K562 (cell line): ENCODE measurements around the gene SACS. TPM values are rescaled to one million over a fixed set of nuclear protein-coding genes. Genes with fewer than 3 reads are reported as not detected.

Source experiments
- ATAC-seq: fragments of 200-7000 bp; cut with Tn5 transposase; 3 replicates; pipeline ENCODE4 v1.9.1; 2020; ENCODE audit warnings: moderate library complexity
- BruUV-seq: library from RNA; stranded (reverse); fragments of 400-500 nt; replicated peaks from 2 replicates; lab custom pipeline; 2021; lab: Mats Ljungman, UMichigan
- CTCF ChIA-PET: fragments of 300-600 bp; formaldehyde crosslinking; extraction: SDS; loops from one replicate; lab custom pipeline; 2021; ENCODE audit warnings: low intra/inter-chr PET ratio; lab: Yijun Ruan, JAX
- POLR2A ChIA-PET: fragments of 300-600, 350-650 bp; sonication (Branson Sonifier 250); formaldehyde crosslinking; extraction: SDS; loops from one replicate; lab custom pipeline; 2021; ENCODE audit warnings: antibody characterized with exemption, inconsistent platforms; lab: Yijun Ruan, JAX
- DNase-seq, 4 experiments: peaks; one replicate each; pipeline versions ENCODE4 v3.0.0 to v3.0.0-alpha.2; 2011 to 2018; ENCODE audit warnings: low spot score in 3 of 4, mixed read lengths in 3 of 4; ENCODE audit errors: extremely low read depth in 1 of 4
- FAIRE-seq: peaks from 2 replicates; lab custom pipeline; 2011; peaks lifted over from hg19 to GRCh38; lab: Jason Lieb, UNC
- H2AFZ ChIP-seq: 2 replicates; pipeline ENCODE4 v1.6.0; 2011; ENCODE audit warnings: low read depth, low read length, control low read depth, inconsistent platforms
- H3K27ac ChIP-seq: fragments of 200-600 bp; 3 replicates; pipeline ENCODE4 v1.8.0; 2011; ENCODE audit warnings: low read depth, mild to moderate bottlenecking, control low read depth, inconsistent platforms, low read length, moderate library complexity, mixed read lengths; ENCODE audit errors: extremely low read depth
- H3K27me3 ChIP-seq, 2 experiments: fragments of 300-600 bp in 1 of 2; 2 replicates in 1 of 2; 3 replicates in 1 of 2; pipeline versions ENCODE4 v1.6.0 to v1.8.0; 2011; ENCODE audit warnings: inconsistent platforms in 2 of 2, low read length in 2 of 2, mild to moderate bottlenecking in 1 of 2, mixed read lengths in 1 of 2, moderate library complexity in 1 of 2; ENCODE audit not compliant: control insufficient read depth in 2 of 2, insufficient read depth in 2 of 2
- H3K36me3 ChIP-seq: fragments of 300-600 bp; 3 replicates; pipeline ENCODE4 v1.8.0; 2011; ENCODE audit warnings: mild to moderate bottlenecking, low read length, inconsistent platforms; ENCODE audit not compliant: control insufficient read depth, insufficient read depth
- H3K4me1 ChIP-seq, 2 experiments: fragments of 200-600 bp in 1 of 2; replicated peaks in 1 of 2; 2 replicates in 1 of 2; 3 replicates in 1 of 2; pipeline versions ENCODE4 v1.5.1 to v1.8.0; 2011; ENCODE audit warnings: inconsistent platforms in 2 of 2, low read length in 2 of 2, mild to moderate bottlenecking in 1 of 2, mixed read lengths in 1 of 2, moderate library complexity in 1 of 2; ENCODE audit not compliant: control insufficient read depth in 2 of 2, insufficient read depth in 2 of 2
- H3K4me2 ChIP-seq: 2 replicates; pipeline ENCODE4 v1.6.1; 2011; ENCODE audit warnings: low read length, control low read depth, inconsistent platforms, mixed read lengths; ENCODE audit not compliant: insufficient read depth
- H3K4me3 ChIP-seq: fragments of 200-600 bp; sonication (generic), shearing (Covaris generic); 2 replicates; pipeline ENCODE4 v1.5.1; 2016; ENCODE audit warnings: control low read depth, inconsistent platforms
- H3K79me2 ChIP-seq: fragments of 200-600 bp; 3 replicates; pipeline ENCODE4 v1.8.0; 2011; ENCODE audit warnings: low read length, inconsistent platforms; ENCODE audit not compliant: control insufficient read depth, insufficient read depth
- H3K9ac ChIP-seq, 2 experiments: 2 replicates each; pipeline versions ENCODE4 v1.6.0 to v1.6.1; 2011; ENCODE audit warnings: low read depth in 2 of 2, low read length in 2 of 2, control low read depth in 1 of 2, inconsistent platforms in 1 of 2, mild to moderate bottlenecking in 1 of 2, mixed read lengths in 1 of 2; ENCODE audit not compliant: insufficient read depth in 1 of 2
- H3K9me1 ChIP-seq: one replicate; pipeline ENCODE4 v1.6.0; 2011; ENCODE audit warnings: inconsistent platforms, mild to moderate bottlenecking, low read length, moderate library complexity; ENCODE audit not compliant: control insufficient read depth, insufficient read depth
- H3K9me3 ChIP-seq: replicated peaks from 2 replicates; pipeline ENCODE4 v1.5.1; 2011; ENCODE audit warnings: low read depth, low read length, inconsistent platforms; ENCODE audit not compliant: control insufficient read depth, insufficient read depth
- H4K20me1 ChIP-seq: replicated peaks from 2 replicates; pipeline ENCODE4 v1.6.1; 2011; ENCODE audit warnings: low read length, inconsistent platforms, mixed read lengths; ENCODE audit not compliant: control insufficient read depth, insufficient read depth
- BHLHE40 ChIP-seq: IDR thresholded peaks from 2 replicates; pipeline ENCODE4 v1.6.1; 2011; ENCODE audit warnings: low read length, improper control_type of control experiment
- KLF10 ChIP-seq: fragments of 250-450 bp; sonication (Bioruptor Pico); IDR thresholded peaks from 2 replicates; pipeline ENCODE4 v1.6.1; 2021; ENCODE audit warnings: matching md5 sums
- PTRF ChIP-seq: fragments of 450-650 bp; IDR thresholded peaks from 2 replicates; pipeline ENCODE4 v1.6.1; 2016; ENCODE audit warnings: mild to moderate bottlenecking, missing genetic modification characterization, missing compliant biosample characterization
- SAP30 ChIP-seq: fragments of 200-600 bp; sonication (generic); IDR thresholded peaks from 2 replicates; pipeline ENCODE4 v1.6.1; 2012; ENCODE audit warnings: borderline replicate concordance, low read depth, mild to moderate bottlenecking, moderate library complexity, low read length, control low read depth, inconsistent platforms; ENCODE audit not compliant: insufficient read depth, poor library complexity, severe bottlenecking
- WGBS: fragments of 100-300 bp; shearing (Covaris generic); methylation state at CpG from one replicate; pipeline ENCODE4 v1.1.6; 2016; ENCODE audit warnings: low coverage, mixed read lengths; ENCODE audit not compliant: insufficient coverage; ENCODE audit errors: missing lambda C conversion rate; 5-methylcytosine and 5-hydroxymethylcytosine counted together
- in situ Hi-C: fragments of 300-500 bp; cut with MboI; formaldehyde crosslinking; loops from 4 replicates; pipeline ENCODE4 v1.15.0; 2018; ENCODE audit warnings: inconsistent platforms, mixed read lengths
- intact Hi-C: fragments of 100-400 bp; cut with micrococcal nuclease; formaldehyde crosslinking; loops from 2 replicates; pipeline ENCODE4 v1.14.2; 2022
- polyA plus RNA-seq, 8 experiments: library from polyadenylated mRNA; depleted of rRNA in 4 of 8; stranded (reverse) in 5 of 8; unstranded in 3 of 8; fragments of >200 nt; fragmentation: Nextera tagmentation in 2 of 8; fragmentation: Illumina TruSeq in 1 of 8; extraction: Ambion mirVana in 2 of 8; extraction: Trizol in 1 of 8; gene quantifications; 2 replicates each; pipeline versions ENCODE4 v1.2.1 to v1.2.3, GENCODE V29; 2011 to 2014; ENCODE audit warnings: inconsistent platforms in 1 of 8, missing spikeins in 1 of 8
- total RNA-seq, 7 experiments: library from RNA; depleted of rRNA in 6 of 7; stranded (reverse); fragments of >200 nt in 6 of 7; fragmentation: Illumina TruSeq in 2 of 7; extraction: Trizol in 2 of 7; gene quantifications; 2 replicates each; pipeline versions ENCODE4 v1.2.1 to v1.2.3, GENCODE V29; 2011 to 2021; ENCODE audit warnings: low replicate concordance in 1 of 7
- TF ChIP-seq, protein P1 (sequence below): sonication (generic); formaldehyde crosslinking; IDR thresholded peaks from 2 replicates; pipeline ENCODE4 v1.5.0; 2020; ENCODE audit warnings: missing genetic modification reagents

SACS gene
- total and polyA plus RNA-seq, 9 of the 15 experiments (the other 6 are each of a cell fraction or from before 2014, with no cell fraction given), result 4.7 to 28.2 (median 18.9) TPM

DNA sequence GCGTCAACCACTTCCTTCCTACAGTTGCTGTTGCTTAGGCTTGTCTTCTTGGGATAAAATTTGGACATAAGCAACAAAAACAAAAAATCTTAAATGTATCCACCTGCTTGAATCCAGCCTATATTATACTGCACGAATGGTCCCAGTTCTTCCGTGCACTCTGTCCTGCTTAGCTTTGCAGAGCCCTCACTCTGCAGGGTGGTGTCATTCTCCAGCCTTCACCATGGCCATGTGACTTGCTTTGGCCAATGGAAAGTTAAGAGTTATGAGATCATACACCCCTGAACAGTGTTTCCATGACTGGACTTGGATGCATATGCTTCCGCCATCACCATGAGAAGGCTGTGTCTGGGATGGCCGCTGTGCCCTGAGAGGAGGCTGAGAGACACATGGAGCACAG lies 27.4 kb upstream of the SACS start:
- Histone ChIP-seq H3K27ac (no peak overlapping the region), H3K36me3 (no peaks in the 10 kb centered on the region), H3K4me2 (no peak overlapping the region), H3K27me3 (peaks cover 0 to 2% of the 10 kb centered on the region in 2 experiments; a peak in 1 of 5 replicates), H2AFZ (no peak overlapping the region), H3K9me1 (no peaks in the 10 kb centered on the region), H3K9ac (no peak overlapping the region), H3K9me3 (no peaks in the 10 kb centered on the region), H4K20me1 (no peaks in the 10 kb centered on the region), H3K4me3 (no peak overlapping the region), H3K79me2 (no peaks in the 10 kb centered on the region), H3K4me1 (no peaks in the 10 kb centered on the region)
- FAIRE-seq (no peak), DNase-seq (no peak), ATAC-seq (no peak)
- WGBS, result 0% methylated on average over 4 of the region's 5 CpGs
- in situ Hi-C loops, result loop anchor here (10.0 kb wide), 1 partner anchor 434 kb away; the partner anchor contains the start of gene C1QTNF9B
- BruUV-seq, result no TSS peak
- CTCF ChIA-PET, result no interaction called here
- intact Hi-C loops, result loop anchor here (10.0 kb wide), 2 partner anchors 254 to 434 kb away; partner anchors contain the start of gene C1QTNF9B
- TF ChIP-seq KLF10 (CRISPR knock-in tag) (no peak), SAP30 (no peak), PTRF (tag) (no peak), BHLHE40 (no peak)
- TF ChIP-seq, protein P1, sequence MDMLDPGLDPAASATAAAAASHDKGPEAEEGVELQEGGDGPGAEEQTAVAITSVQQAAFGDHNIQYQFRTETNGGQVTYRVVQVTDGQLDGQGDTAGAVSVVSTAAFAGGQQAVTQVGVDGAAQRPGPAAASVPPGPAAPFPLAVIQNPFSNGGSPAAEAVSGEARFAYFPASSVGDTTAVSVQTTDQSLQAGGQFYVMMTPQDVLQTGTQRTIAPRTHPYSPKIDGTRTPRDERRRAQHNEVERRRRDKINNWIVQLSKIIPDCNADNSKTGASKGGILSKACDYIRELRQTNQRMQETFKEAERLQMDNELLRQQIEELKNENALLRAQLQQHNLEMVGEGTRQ, result peak; percentile 56
- TF ChIP-seq, all 486 proteins: peak for 1
- POLR2A ChIA-PET, result no interaction called here
